K562 (cell line): ENCODE data around the gene HMGB1. TPM values are rescaled to one million over a fixed set of nuclear protein-coding genes. Genes with fewer than 3 reads are reported as not detected.

Source experiments
- ATAC-seq: fragments of 200-7000 bp; cut with Tn5 transposase; 3 replicates; pipeline ENCODE4 v1.9.1; 2020; ENCODE audit warnings: moderate library complexity
- BruUV-seq: library from RNA; stranded (reverse); fragments of 400-500 nt; replicated peaks from 2 replicates; lab custom pipeline; 2021; lab: Mats Ljungman, UMichigan
- CTCF ChIA-PET: fragments of 300-600 bp; formaldehyde crosslinking; extraction: SDS; loops from one replicate; lab custom pipeline; 2021; ENCODE audit warnings: low intra/inter-chr PET ratio; lab: Yijun Ruan, JAX
- POLR2A ChIA-PET: fragments of 300-600, 350-650 bp; sonication (Branson Sonifier 250); formaldehyde crosslinking; extraction: SDS; loops from one replicate; lab custom pipeline; 2021; ENCODE audit warnings: antibody characterized with exemption, inconsistent platforms; lab: Yijun Ruan, JAX
- DNase-seq, 4 experiments: peaks; one replicate each; pipeline versions ENCODE4 v3.0.0 to v3.0.0-alpha.2; 2011 to 2018; ENCODE audit warnings: low spot score in 3 of 4, mixed read lengths in 3 of 4; ENCODE audit errors: extremely low read depth in 1 of 4
- FAIRE-seq: peaks from 2 replicates; lab custom pipeline; 2011; peaks lifted over from hg19 to GRCh38; lab: Jason Lieb, UNC
- H2AFZ ChIP-seq: 2 replicates; pipeline ENCODE4 v1.6.0; 2011; ENCODE audit warnings: low read depth, low read length, control low read depth, inconsistent platforms
- H3K27ac ChIP-seq: fragments of 200-600 bp; 3 replicates; pipeline ENCODE4 v1.8.0; 2011; ENCODE audit warnings: low read depth, mild to moderate bottlenecking, control low read depth, inconsistent platforms, low read length, moderate library complexity, mixed read lengths; ENCODE audit errors: extremely low read depth
- H3K27me3 ChIP-seq, 2 experiments: fragments of 300-600 bp in 1 of 2; 2 replicates in 1 of 2; 3 replicates in 1 of 2; pipeline versions ENCODE4 v1.6.0 to v1.8.0; 2011; ENCODE audit warnings: inconsistent platforms in 2 of 2, low read length in 2 of 2, mild to moderate bottlenecking in 1 of 2, mixed read lengths in 1 of 2, moderate library complexity in 1 of 2; ENCODE audit not compliant: control insufficient read depth in 2 of 2, insufficient read depth in 2 of 2
- H3K36me3 ChIP-seq: fragments of 300-600 bp; 3 replicates; pipeline ENCODE4 v1.8.0; 2011; ENCODE audit warnings: mild to moderate bottlenecking, low read length, inconsistent platforms; ENCODE audit not compliant: control insufficient read depth, insufficient read depth
- H3K4me1 ChIP-seq, 2 experiments: fragments of 200-600 bp in 1 of 2; replicated peaks in 1 of 2; 2 replicates in 1 of 2; 3 replicates in 1 of 2; pipeline versions ENCODE4 v1.5.1 to v1.8.0; 2011; ENCODE audit warnings: inconsistent platforms in 2 of 2, low read length in 2 of 2, mild to moderate bottlenecking in 1 of 2, mixed read lengths in 1 of 2, moderate library complexity in 1 of 2; ENCODE audit not compliant: control insufficient read depth in 2 of 2, insufficient read depth in 2 of 2
- H3K4me2 ChIP-seq: 2 replicates; pipeline ENCODE4 v1.6.1; 2011; ENCODE audit warnings: low read length, control low read depth, inconsistent platforms, mixed read lengths; ENCODE audit not compliant: insufficient read depth
- H3K4me3 ChIP-seq: fragments of 200-600 bp; sonication (generic), shearing (Covaris generic); 2 replicates; pipeline ENCODE4 v1.5.1; 2016; ENCODE audit warnings: control low read depth, inconsistent platforms
- H3K79me2 ChIP-seq: fragments of 200-600 bp; 3 replicates; pipeline ENCODE4 v1.8.0; 2011; ENCODE audit warnings: low read length, inconsistent platforms; ENCODE audit not compliant: control insufficient read depth, insufficient read depth
- H3K9ac ChIP-seq, 2 experiments: 2 replicates each; pipeline versions ENCODE4 v1.6.0 to v1.6.1; 2011; ENCODE audit warnings: low read depth in 2 of 2, low read length in 2 of 2, control low read depth in 1 of 2, inconsistent platforms in 1 of 2, mild to moderate bottlenecking in 1 of 2, mixed read lengths in 1 of 2; ENCODE audit not compliant: insufficient read depth in 1 of 2
- H3K9me1 ChIP-seq: one replicate; pipeline ENCODE4 v1.6.0; 2011; ENCODE audit warnings: inconsistent platforms, mild to moderate bottlenecking, low read length, moderate library complexity; ENCODE audit not compliant: control insufficient read depth, insufficient read depth
- H3K9me3 ChIP-seq: replicated peaks from 2 replicates; pipeline ENCODE4 v1.5.1; 2011; ENCODE audit warnings: low read depth, low read length, inconsistent platforms; ENCODE audit not compliant: control insufficient read depth, insufficient read depth
- H4K20me1 ChIP-seq: replicated peaks from 2 replicates; pipeline ENCODE4 v1.6.1; 2011; ENCODE audit warnings: low read length, inconsistent platforms, mixed read lengths; ENCODE audit not compliant: control insufficient read depth, insufficient read depth
- DDX20 ChIP-seq: fragments of 450-650 bp; IDR thresholded peaks from 2 replicates; pipeline ENCODE4 v1.6.1; 2016; ENCODE audit warnings: missing genetic modification characterization, low read depth, mild to moderate bottlenecking, missing compliant biosample characterization, moderate library complexity
- HLTF ChIP-seq: fragments of 450-650 bp; IDR thresholded peaks from 2 replicates; pipeline ENCODE4 v1.6.1; 2016
- MYNN ChIP-seq, 2 experiments: sonication (generic); formaldehyde crosslinking in 1 of 2; IDR thresholded peaks; 2 replicates each; pipeline versions ENCODE4 v1.5.0 to v1.6.1; 2016 to 2020; ENCODE audit warnings: antibody characterized with exemption in 1 of 2, missing genetic modification reagents in 1 of 2
- NUFIP1 ChIP-seq: fragments of 450-650 bp; IDR thresholded peaks from 2 replicates; pipeline ENCODE4 v1.6.1; 2018; ENCODE audit not compliant: partially characterized antibody
- PPARD ChIP-seq: fragments of 250-450 bp; sonication (Bioruptor Pico); IDR thresholded peaks from 2 replicates; pipeline ENCODE4 v1.8.0; 2022; ENCODE audit warnings: inconsistent platforms, mild to moderate bottlenecking, moderate library complexity
- SLC30A9 ChIP-seq: fragments of 250-450 bp; sonication (Bioruptor Pico); IDR thresholded peaks from 2 replicates; pipeline ENCODE4 v1.8.0; 2022; ENCODE audit warnings: mild to moderate bottlenecking, moderate library complexity
- ZC3H4 ChIP-seq: sonication (generic); formaldehyde crosslinking; IDR thresholded peaks from 2 replicates; pipeline ENCODE4 v1.9.0; 2021; ENCODE audit warnings: missing genetic modification reagents, borderline replicate concordance
- ZNF217 ChIP-seq: sonication (generic); formaldehyde crosslinking; IDR thresholded peaks from 2 replicates; pipeline ENCODE4 v1.8.0; 2022; ENCODE audit warnings: mild to moderate bottlenecking, missing genetic modification reagents
- ZNF224 ChIP-seq: sonication (generic); formaldehyde crosslinking; IDR thresholded peaks from 2 replicates; pipeline ENCODE4 v1.8.0; 2022; ENCODE audit warnings: mild to moderate bottlenecking, missing genetic modification reagents
- ZNF436 ChIP-seq: fragments of 250-450, 450-650 bp; sonication (Bioruptor Pico); formaldehyde crosslinking; IDR thresholded peaks from 2 replicates; pipeline ENCODE4 v1.7.0; 2020; ENCODE audit warnings: mild to moderate bottlenecking
- ZNF592 ChIP-seq: fragments of 450-650 bp; IDR thresholded peaks from 2 replicates; pipeline ENCODE4 v1.6.1; 2017; ENCODE audit warnings: antibody characterized with exemption, mild to moderate bottlenecking
- ZNF764 ChIP-seq: fragments of 250-450 bp; sonication (Bioruptor Pico); IDR thresholded peaks from 2 replicates; pipeline ENCODE4 v1.4.0; 2020; ENCODE audit warnings: low read depth, mild to moderate bottlenecking, moderate library complexity
- WGBS: fragments of 100-300 bp; shearing (Covaris generic); methylation state at CpG from one replicate; pipeline ENCODE4 v1.1.6; 2016; ENCODE audit warnings: low coverage, mixed read lengths; ENCODE audit not compliant: insufficient coverage; ENCODE audit errors: missing lambda C conversion rate; 5-methylcytosine and 5-hydroxymethylcytosine counted together
- in situ Hi-C: fragments of 300-500 bp; cut with MboI; formaldehyde crosslinking; loops from 4 replicates; pipeline ENCODE4 v1.15.0; 2018; ENCODE audit warnings: inconsistent platforms, mixed read lengths
- intact Hi-C: fragments of 100-400 bp; cut with micrococcal nuclease; formaldehyde crosslinking; loops from 2 replicates; pipeline ENCODE4 v1.14.2; 2022
- polyA plus RNA-seq, 8 experiments: library from polyadenylated mRNA; depleted of rRNA in 4 of 8; stranded (reverse) in 5 of 8; unstranded in 3 of 8; fragments of >200 nt; fragmentation: Nextera tagmentation in 2 of 8; fragmentation: Illumina TruSeq in 1 of 8; extraction: Ambion mirVana in 2 of 8; extraction: Trizol in 1 of 8; gene quantifications; 2 replicates each; pipeline versions ENCODE4 v1.2.1 to v1.2.3, GENCODE V29; 2011 to 2014; ENCODE audit warnings: inconsistent platforms in 1 of 8, missing spikeins in 1 of 8
- total RNA-seq, 7 experiments: library from RNA; depleted of rRNA in 6 of 7; stranded (reverse); fragments of >200 nt in 6 of 7; fragmentation: Illumina TruSeq in 2 of 7; extraction: Trizol in 2 of 7; gene quantifications; 2 replicates each; pipeline versions ENCODE4 v1.2.1 to v1.2.3, GENCODE V29; 2011 to 2021; ENCODE audit warnings: low replicate concordance in 1 of 7
- TF ChIP-seq, protein P1 (sequence below): fragments of 250-450 bp; sonication (Bioruptor Pico); IDR thresholded peaks from 2 replicates; pipeline ENCODE4 v1.9.0; 2021; ENCODE audit warnings: mild to moderate bottlenecking, inconsistent platforms
- TF ChIP-seq, protein P2 (sequence below): sonication (generic); IDR thresholded peaks from 2 replicates; pipeline ENCODE4 v1.6.1; 2016

Gene HMGB1
- total and polyA plus RNA-seq, 9 of the 15 experiments (the other 6 are each of a cell fraction or from before 2014, with no cell fraction given), result 442 to 1,896 (median 933) TPM

GRCh38 chr13:30442926-30443325, 22.8 kb downstream of the HMGB1 start (continued):
- TF ChIP-seq, protein P1, sequence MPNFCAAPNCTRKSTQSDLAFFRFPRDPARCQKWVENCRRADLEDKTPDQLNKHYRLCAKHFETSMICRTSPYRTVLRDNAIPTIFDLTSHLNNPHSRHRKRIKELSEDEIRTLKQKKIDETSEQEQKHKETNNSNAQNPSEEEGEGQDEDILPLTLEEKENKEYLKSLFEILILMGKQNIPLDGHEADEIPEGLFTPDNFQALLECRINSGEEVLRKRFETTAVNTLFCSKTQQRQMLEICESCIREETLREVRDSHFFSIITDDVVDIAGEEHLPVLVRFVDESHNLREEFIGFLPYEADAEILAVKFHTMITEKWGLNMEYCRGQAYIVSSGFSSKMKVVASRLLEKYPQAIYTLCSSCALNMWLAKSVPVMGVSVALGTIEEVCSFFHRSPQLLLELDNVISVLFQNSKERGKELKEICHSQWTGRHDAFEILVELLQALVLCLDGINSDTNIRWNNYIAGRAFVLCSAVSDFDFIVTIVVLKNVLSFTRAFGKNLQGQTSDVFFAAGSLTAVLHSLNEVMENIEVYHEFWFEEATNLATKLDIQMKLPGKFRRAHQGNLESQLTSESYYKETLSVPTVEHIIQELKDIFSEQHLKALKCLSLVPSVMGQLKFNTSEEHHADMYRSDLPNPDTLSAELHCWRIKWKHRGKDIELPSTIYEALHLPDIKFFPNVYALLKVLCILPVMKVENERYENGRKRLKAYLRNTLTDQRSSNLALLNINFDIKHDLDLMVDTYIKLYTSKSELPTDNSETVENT (CRISPR knock-in tag), result no peak
- TF ChIP-seq, protein P2, sequence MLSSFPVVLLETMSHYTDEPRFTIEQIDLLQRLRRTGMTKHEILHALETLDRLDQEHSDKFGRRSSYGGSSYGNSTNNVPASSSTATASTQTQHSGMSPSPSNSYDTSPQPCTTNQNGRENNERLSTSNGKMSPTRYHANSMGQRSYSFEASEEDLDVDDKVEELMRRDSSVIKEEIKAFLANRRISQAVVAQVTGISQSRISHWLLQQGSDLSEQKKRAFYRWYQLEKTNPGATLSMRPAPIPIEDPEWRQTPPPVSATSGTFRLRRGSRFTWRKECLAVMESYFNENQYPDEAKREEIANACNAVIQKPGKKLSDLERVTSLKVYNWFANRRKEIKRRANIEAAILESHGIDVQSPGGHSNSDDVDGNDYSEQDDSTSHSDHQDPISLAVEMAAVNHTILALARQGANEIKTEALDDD, result no peak
- TF ChIP-seq HLTF, result no peak
- TF ChIP-seq ZC3H4 (CRISPR knock-in tag), result no peak

- ATAC-seq (no peak), FAIRE-seq (no peak), DNase-seq (no peak)
- intact Hi-C loops, result no loop called here
- 17% methylated on average over 6 of the region's 8 CpGs for WGBS
- no peak overlapping the region for H3K4me2 ChIP-seq
- H4K20me1 ChIP-seq, result no peaks in the 10 kb centered on the region
- CTCF ChIA-PET, result no interaction called here
- in situ Hi-C loops, result no loop called here
- H3K27ac ChIP-seq, result no peak overlapping the region
- no TSS peak for BruUV-seq
- no peak overlapping the region for H3K4me3 ChIP-seq
- H3K36me3 ChIP-seq, result no peaks in the 10 kb centered on the region
- H3K9me1 ChIP-seq, result no peaks in the 10 kb centered on the region
- POLR2A ChIA-PET, result no interaction called here
- no peak overlapping the region for H2AFZ ChIP-seq
- H3K79me2 ChIP-seq, result no peaks in the 10 kb centered on the region
- no peak overlapping the region for H3K9ac ChIP-seq
- peaks cover 4% of the 10 kb centered on the region in 2 experiments; a peak in 4 of 5 replicates for H3K27me3 ChIP-seq
- no peaks in the 10 kb centered on the region for H3K9me3 ChIP-seq
- peaks cover 0 to 6% of the 10 kb centered on the region in 2 experiments; a peak in 2 of 5 replicates for H3K4me1 ChIP-seq
- TF ChIP-seq ZNF436 (CRISPR knock-in tag), result no peak
- no peak for TF ChIP-seq MYNN (IDR thresholded peaks at IDR 0.05)
- no peak for TF ChIP-seq MYNN (CRISPR knock-in tag; IDR thresholded peaks at IDR 0.05)
- TF ChIP-seq ZNF224 (CRISPR knock-in tag), result no peak
- TF ChIP-seq ZNF764 (CRISPR knock-in tag), result no peak
- TF ChIP-seq NUFIP1, result no peak
- TF ChIP-seq PPARD (CRISPR knock-in tag), result no peak
- TF ChIP-seq DDX20 (tag), result no peak
- TF ChIP-seq SLC30A9, result no peak
- TF ChIP-seq ZNF592, result no peak
- no peak for TF ChIP-seq ZNF217 (CRISPR knock-in tag)
Observed at GRCh38 chr13:30440910-30441703, 24.6 kb downstream of the HMGB1 start.
